Measurements from ENCODE around the gene SPATA21. TPM values are rescaled to one million over a fixed set of nuclear protein-coding genes. Genes with fewer than 3 reads are reported as not detected.

SPATA21 gene
- total RNA-seq, 1 experiment from 2014 or later: not detected

- TF ChIP-seq ELF4 (CRISPR knock-in tag; IDR thresholded peaks at IDR 0.05; ENCODE audit: low read depth) (no peak), IRF2 (CRISPR knock-in tag; IDR thresholded peaks at IDR 0.05; ENCODE audit: borderline replicate concordance, low read depth) (no peak), CREM (CRISPR knock-in tag; IDR thresholded peaks at IDR 0.05) (peak; percentile 89), JAZF1 (CRISPR knock-in tag; IDR thresholded peaks at IDR 0.05) (no peak), ZNF121 (CRISPR knock-in tag; IDR thresholded peaks at IDR 0.05) (no peak), AFF4 (CRISPR knock-in tag; IDR thresholded peaks at IDR 0.05; ENCODE audit: borderline replicate concordance) (no peak), SP1 (CRISPR knock-in tag; conservative IDR thresholded peaks at IDR 0.05) (peak; percentile 83), TEAD1 (CRISPR knock-in tag; IDR thresholded peaks at IDR 0.05) (peak; percentile 83), ZNF232 (CRISPR knock-in tag; IDR thresholded peaks at IDR 0.05) (peak; percentile 60; the same call in 1 of the 2 replicates), ZNF512 (CRISPR knock-in tag; IDR thresholded peaks at IDR 0.05; ENCODE audit: borderline replicate concordance) (no peak), TCF7 (CRISPR knock-in tag; IDR thresholded peaks at IDR 0.05; ENCODE audit: low read depth) (no peak), ETV6 (CRISPR knock-in tag; IDR thresholded peaks at IDR 0.05) (peak; percentile 88), ATF3 (CRISPR knock-in tag; conservative IDR thresholded peaks at IDR 0.05) (0 out of 2 replicates have a peak, but pooled peaks have one; percentile 47), PRRX2 (CRISPR knock-in tag; IDR thresholded peaks at IDR 0.05) (no peak), CTCF (IDR thresholded peaks at IDR 0.05) (peak; percentile 60), CBFB (CRISPR knock-in tag; IDR thresholded peaks at IDR 0.05; ENCODE audit: low read depth) (no peak)
- TF ChIP-seq, protein P1, sequence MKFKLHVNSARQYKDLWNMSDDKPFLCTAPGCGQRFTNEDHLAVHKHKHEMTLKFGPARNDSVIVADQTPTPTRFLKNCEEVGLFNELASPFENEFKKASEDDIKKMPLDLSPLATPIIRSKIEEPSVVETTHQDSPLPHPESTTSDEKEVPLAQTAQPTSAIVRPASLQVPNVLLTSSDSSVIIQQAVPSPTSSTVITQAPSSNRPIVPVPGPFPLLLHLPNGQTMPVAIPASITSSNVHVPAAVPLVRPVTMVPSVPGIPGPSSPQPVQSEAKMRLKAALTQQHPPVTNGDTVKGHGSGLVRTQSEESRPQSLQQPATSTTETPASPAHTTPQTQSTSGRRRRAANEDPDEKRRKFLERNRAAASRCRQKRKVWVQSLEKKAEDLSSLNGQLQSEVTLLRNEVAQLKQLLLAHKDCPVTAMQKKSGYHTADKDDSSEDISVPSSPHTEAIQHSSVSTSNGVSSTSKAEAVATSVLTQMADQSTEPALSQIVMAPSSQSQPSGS (CRISPR knock-in tag; IDR thresholded peaks at IDR 0.05; ENCODE audit: borderline replicate concordance, low read depth): no peak
- TF ChIP-seq, protein P2, sequence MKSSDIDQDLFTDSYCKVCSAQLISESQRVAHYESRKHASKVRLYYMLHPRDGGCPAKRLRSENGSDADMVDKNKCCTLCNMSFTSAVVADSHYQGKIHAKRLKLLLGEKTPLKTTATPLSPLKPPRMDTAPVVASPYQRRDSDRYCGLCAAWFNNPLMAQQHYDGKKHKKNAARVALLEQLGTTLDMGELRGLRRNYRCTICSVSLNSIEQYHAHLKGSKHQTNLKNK (CRISPR knock-in tag; IDR thresholded peaks at IDR 0.05): no peak
- TF ChIP-seq, protein P3, sequence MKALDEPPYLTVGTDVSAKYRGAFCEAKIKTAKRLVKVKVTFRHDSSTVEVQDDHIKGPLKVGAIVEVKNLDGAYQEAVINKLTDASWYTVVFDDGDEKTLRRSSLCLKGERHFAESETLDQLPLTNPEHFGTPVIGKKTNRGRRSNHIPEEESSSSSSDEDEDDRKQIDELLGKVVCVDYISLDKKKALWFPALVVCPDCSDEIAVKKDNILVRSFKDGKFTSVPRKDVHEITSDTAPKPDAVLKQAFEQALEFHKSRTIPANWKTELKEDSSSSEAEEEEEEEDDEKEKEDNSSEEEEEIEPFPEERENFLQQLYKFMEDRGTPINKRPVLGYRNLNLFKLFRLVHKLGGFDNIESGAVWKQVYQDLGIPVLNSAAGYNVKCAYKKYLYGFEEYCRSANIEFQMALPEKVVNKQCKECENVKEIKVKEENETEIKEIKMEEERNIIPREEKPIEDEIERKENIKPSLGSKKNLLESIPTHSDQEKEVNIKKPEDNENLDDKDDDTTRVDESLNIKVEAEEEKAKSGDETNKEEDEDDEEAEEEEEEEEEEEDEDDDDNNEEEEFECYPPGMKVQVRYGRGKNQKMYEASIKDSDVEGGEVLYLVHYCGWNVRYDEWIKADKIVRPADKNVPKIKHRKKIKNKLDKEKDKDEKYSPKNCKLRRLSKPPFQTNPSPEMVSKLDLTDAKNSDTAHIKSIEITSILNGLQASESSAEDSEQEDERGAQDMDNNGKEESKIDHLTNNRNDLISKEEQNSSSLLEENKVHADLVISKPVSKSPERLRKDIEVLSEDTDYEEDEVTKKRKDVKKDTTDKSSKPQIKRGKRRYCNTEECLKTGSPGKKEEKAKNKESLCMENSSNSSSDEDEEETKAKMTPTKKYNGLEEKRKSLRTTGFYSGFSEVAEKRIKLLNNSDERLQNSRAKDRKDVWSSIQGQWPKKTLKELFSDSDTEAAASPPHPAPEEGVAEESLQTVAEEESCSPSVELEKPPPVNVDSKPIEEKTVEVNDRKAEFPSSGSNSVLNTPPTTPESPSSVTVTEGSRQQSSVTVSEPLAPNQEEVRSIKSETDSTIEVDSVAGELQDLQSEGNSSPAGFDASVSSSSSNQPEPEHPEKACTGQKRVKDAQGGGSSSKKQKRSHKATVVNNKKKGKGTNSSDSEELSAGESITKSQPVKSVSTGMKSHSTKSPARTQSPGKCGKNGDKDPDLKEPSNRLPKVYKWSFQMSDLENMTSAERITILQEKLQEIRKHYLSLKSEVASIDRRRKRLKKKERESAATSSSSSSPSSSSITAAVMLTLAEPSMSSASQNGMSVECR (CRISPR knock-in tag; IDR thresholded peaks at IDR 0.05; ENCODE audit: borderline replicate concordance): peak; percentile 84; the same call in 1 of the 2 replicates
- TF ChIP-seq, protein P4, sequence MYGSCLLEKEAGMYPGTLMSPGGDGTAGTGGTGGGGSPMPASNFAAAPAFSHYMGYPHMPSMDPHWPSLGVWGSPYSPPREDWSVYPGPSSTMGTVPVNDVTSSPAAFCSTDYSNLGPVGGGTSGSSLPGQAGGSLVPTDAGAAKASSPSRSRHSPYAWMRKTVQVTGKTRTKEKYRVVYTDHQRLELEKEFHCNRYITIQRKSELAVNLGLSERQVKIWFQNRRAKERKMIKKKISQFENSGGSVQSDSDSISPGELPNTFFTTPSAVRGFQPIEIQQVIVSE (CRISPR knock-in tag; IDR thresholded peaks at IDR 0.05; ENCODE audit: borderline replicate concordance): no peak
These were observed 3.5 kb upstream of the SPATA21 start, which contains the start of gene NECAP2 (continued) for GRCh38 chr1:16440470-16441281.

All from WTC11 (cell line).